HEK293 (cell line): ENCODE data around the gene RSPO1.

ENCODE experiments used
- CTCF ChIA-PET: fragments of 350-600 bp; formaldehyde crosslinking; extraction: SDS; loops from one replicate; lab custom pipeline; 2021; ENCODE audit warnings: antibody characterized with exemption; lab: Yijun Ruan, JAX
- POLR2A ChIA-PET: fragments of 300-600 bp; formaldehyde crosslinking; extraction: SDS; loops from one replicate; lab custom pipeline; 2020; ENCODE audit warnings: antibody characterized with exemption, inconsistent platforms; lab: Yijun Ruan, JAX
- H3K27ac ChIP-seq: fragments of 200-500 bp; sonication (Bioruptor generic); 2 replicates; pipeline ENCODE4 v1.5.1; 2014; ENCODE audit warnings: low read depth, low read length, control low read depth, inconsistent platforms; ENCODE audit errors: extremely low read depth
- H3K36me3 ChIP-seq, 2 experiments: fragments of 200-500 bp in 1 of 2; sonication (Bioruptor generic) in 1 of 2; 1 replicate in 1 of 2; 2 replicates in 1 of 2; pipeline ENCODE4 v1.5.1; 2014 to 2017; ENCODE audit warnings: inconsistent platforms in 2 of 2, low read length in 2 of 2; ENCODE audit not compliant: control insufficient read depth in 2 of 2, insufficient read depth in 1 of 2
- H3K4me1 ChIP-seq: fragments of 200-500 bp; sonication (Bioruptor generic); 2 replicates; pipeline ENCODE4 v1.5.1; 2014; ENCODE audit warnings: mild to moderate bottlenecking, low read length, inconsistent platforms; ENCODE audit not compliant: control insufficient read depth, insufficient read depth
- H3K4me3 ChIP-seq: 2 replicates; pipeline ENCODE4 v1.5.1; 2011; ENCODE audit warnings: low read depth, mild to moderate bottlenecking, control low read depth, low read length, moderate library complexity
- H3K9me3 ChIP-seq: fragments of 200-500 bp; sonication (Bioruptor generic); 2 replicates; pipeline ENCODE4 v1.5.1; 2014; ENCODE audit warnings: low read depth, low read length, inconsistent platforms; ENCODE audit not compliant: control insufficient read depth, insufficient read depth
- CTCF ChIP-seq: fragments of 450-650 bp; formaldehyde crosslinking; IDR thresholded peaks from 2 replicates; pipeline ENCODE4 v1.5.1; 2016; ENCODE audit warnings: missing biosample characterization, missing genetic modification characterization
- GFI1B ChIP-seq: fragments of 450-650 bp; formaldehyde crosslinking; IDR thresholded peaks from 2 replicates; pipeline ENCODE4 v1.5.1; 2016; ENCODE audit warnings: missing biosample characterization, missing genetic modification characterization
- GLI4 ChIP-seq: fragments of 450-650 bp; formaldehyde crosslinking; IDR thresholded peaks from 2 replicates; pipeline ENCODE4 v1.5.1; 2016; ENCODE audit warnings: missing biosample characterization, missing genetic modification characterization
- IKZF3 ChIP-seq: fragments of 450-650 bp; IDR thresholded peaks from 2 replicates; pipeline ENCODE4 v1.5.0; 2018; ENCODE audit warnings: missing biosample characterization, mild to moderate bottlenecking, missing genetic modification characterization, moderate library complexity
- KLF1 ChIP-seq: fragments of 450-650 bp; formaldehyde crosslinking; IDR thresholded peaks from 2 replicates; pipeline ENCODE4 v1.5.1; 2016; ENCODE audit warnings: missing biosample characterization, missing genetic modification characterization
- KLF10 ChIP-seq: fragments of 450-650 bp; IDR thresholded peaks from 2 replicates; pipeline ENCODE4 v1.5.1; 2018; ENCODE audit warnings: missing biosample characterization, mild to moderate bottlenecking, missing genetic modification characterization
- SCRT1 ChIP-seq: fragments of 450-650 bp; formaldehyde crosslinking; IDR thresholded peaks from 2 replicates; pipeline ENCODE4 v1.5.1; 2016; ENCODE audit warnings: missing biosample characterization, missing genetic modification characterization, borderline replicate concordance
- ZBTB21 ChIP-seq: fragments of 450-650 bp; formaldehyde crosslinking; IDR thresholded peaks from 2 replicates; pipeline ENCODE4 v1.5.1; 2017; ENCODE audit warnings: missing biosample characterization, missing genetic modification characterization
- ZFP37 ChIP-seq: fragments of 450-650 bp; formaldehyde crosslinking; IDR thresholded peaks from 2 replicates; pipeline ENCODE4 v1.5.1; 2016; ENCODE audit warnings: missing biosample characterization, missing genetic modification characterization
- ZNF133 ChIP-seq: fragments of 450-650 bp; formaldehyde crosslinking; IDR thresholded peaks from 2 replicates; pipeline ENCODE4 v1.5.1; 2016; ENCODE audit warnings: missing biosample characterization, missing genetic modification characterization
- ZNF140 ChIP-seq: fragments of 450-650 bp; formaldehyde crosslinking; IDR thresholded peaks from 2 replicates; pipeline ENCODE4 v1.5.1; 2016; ENCODE audit warnings: missing biosample characterization, missing genetic modification characterization
- ZNF146 ChIP-seq: fragments of 450-650 bp; formaldehyde crosslinking; IDR thresholded peaks from 2 replicates; pipeline ENCODE4 v1.5.1; 2016; ENCODE audit warnings: missing biosample characterization, missing genetic modification characterization
- ZNF473 ChIP-seq: fragments of 450-650 bp; formaldehyde crosslinking; IDR thresholded peaks from 2 replicates; pipeline ENCODE4 v1.5.1; 2017; ENCODE audit warnings: missing biosample characterization, missing genetic modification characterization
- ZNF514 ChIP-seq: fragments of 450-650 bp; formaldehyde crosslinking; IDR thresholded peaks from 2 replicates; pipeline ENCODE4 v1.5.1; 2016; ENCODE audit warnings: missing biosample characterization, missing genetic modification characterization
- ZNF600 ChIP-seq: fragments of 450-650 bp; formaldehyde crosslinking; IDR thresholded peaks from 2 replicates; pipeline ENCODE4 v1.5.1; 2016; ENCODE audit warnings: missing biosample characterization, missing genetic modification characterization
- ZXDB ChIP-seq: fragments of 450-650 bp; formaldehyde crosslinking; IDR thresholded peaks from 2 replicates; pipeline ENCODE4 v1.5.1; 2016; ENCODE audit warnings: missing biosample characterization, missing genetic modification characterization
- TF ChIP-seq, protein P1 (sequence below): fragments of 450-650 bp; formaldehyde crosslinking; IDR thresholded peaks from 2 replicates; pipeline ENCODE4 v1.5.1; 2016; ENCODE audit warnings: missing biosample characterization, missing genetic modification characterization
- TF ChIP-seq, protein P2 (sequence below): fragments of 450-650 bp; formaldehyde crosslinking; IDR thresholded peaks from 2 replicates; pipeline ENCODE4 v1.5.1; 2017; ENCODE audit warnings: missing biosample characterization, missing genetic modification characterization

Gene RSPO1

DNA sequence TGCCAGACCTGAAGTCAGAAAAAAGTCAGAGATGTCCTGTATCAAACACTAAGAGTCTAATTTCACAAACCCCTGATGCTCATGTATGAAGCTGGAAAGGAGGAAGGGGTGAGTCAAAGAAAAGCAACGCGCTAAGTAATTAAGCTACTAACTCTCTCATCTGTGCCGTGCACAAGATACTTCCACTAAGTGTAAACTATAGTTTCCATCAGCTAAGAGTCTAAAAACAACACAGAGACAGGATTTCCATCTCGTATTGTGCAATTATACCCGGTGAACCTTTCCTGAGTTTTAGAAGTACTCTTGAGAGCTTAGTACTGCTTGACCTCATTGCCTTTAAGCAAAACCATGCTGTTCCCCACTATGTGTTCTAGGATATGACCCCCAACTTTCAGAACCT is 59.0 kb downstream of the RSPO1 start:
- H3K9me3 ChIP-seq = no peaks in the 10 kb centered on the region
- peaks cover 41 to 94% of the 10 kb centered on the region in 2 experiments for H3K36me3 ChIP-seq
- ChIA-PET POLR2A (no interaction called here), CTCF (interaction anchor here (0.5 to 1.0 kb wide), 2 partner anchors 28 to 68 kb away, joined by 3 to 6 read pairs; no protein-coding TSS in a partner anchor)
- no peak overlapping the region for H3K27ac ChIP-seq
- no peaks in the 10 kb centered on the region for H3K4me1 ChIP-seq
- TF ChIP-seq CTCF (tag by site-specific recombination) (no peak), KLF1 (no peak), GLI4 (tag by site-specific recombination) (no peak), ZXDB (tag by site-specific recombination) (no peak), GFI1B (tag by site-specific recombination) (no peak), ZNF146 (tag by site-specific recombination) (no peak), SCRT1 (tag by site-specific recombination) (no peak), ZNF514 (tag by site-specific recombination) (no peak), ZBTB21 (tag by site-specific recombination) (no peak), IKZF3 (tag by site-specific recombination) (no peak), KLF10 (tag by site-specific recombination) (no peak), ZNF473 (no peak), ZNF133 (tag by site-specific recombination) (no peak), ZFP37 (no peak)
- TF ChIP-seq, protein P1, sequence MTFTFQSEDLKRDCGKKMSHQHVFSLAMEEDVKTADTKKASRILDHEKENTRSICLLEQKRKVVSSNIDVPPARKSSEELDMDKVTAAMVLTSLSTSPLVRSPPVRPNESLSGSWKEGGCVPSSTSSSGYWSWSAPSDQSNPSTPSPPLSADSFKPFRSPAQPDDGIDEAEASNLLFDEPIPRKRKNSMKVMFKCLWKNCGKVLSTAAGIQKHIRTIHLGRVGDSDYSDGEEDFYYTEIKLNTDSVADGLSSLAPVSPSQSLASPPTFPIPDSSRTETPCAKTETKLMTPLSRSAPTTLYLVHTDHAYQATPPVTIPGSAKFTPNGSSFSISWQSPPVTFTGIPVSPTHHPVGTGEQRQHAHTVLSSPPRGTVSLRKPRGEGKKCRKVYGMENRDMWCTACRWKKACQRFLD (tag by site-specific recombination) = no peak
- TF ChIP-seq, protein P2, sequence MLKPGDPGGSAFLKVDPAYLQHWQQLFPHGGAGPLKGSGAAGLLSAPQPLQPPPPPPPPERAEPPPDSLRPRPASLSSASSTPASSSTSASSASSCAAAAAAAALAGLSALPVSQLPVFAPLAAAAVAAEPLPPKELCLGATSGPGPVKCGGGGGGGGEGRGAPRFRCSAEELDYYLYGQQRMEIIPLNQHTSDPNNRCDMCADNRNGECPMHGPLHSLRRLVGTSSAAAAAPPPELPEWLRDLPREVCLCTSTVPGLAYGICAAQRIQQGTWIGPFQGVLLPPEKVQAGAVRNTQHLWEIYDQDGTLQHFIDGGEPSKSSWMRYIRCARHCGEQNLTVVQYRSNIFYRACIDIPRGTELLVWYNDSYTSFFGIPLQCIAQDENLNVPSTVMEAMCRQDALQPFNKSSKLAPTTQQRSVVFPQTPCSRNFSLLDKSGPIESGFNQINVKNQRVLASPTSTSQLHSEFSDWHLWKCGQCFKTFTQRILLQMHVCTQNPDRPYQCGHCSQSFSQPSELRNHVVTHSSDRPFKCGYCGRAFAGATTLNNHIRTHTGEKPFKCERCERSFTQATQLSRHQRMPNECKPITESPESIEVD = no peak
- no peak overlapping the region for H3K4me3 ChIP-seq

DNA sequence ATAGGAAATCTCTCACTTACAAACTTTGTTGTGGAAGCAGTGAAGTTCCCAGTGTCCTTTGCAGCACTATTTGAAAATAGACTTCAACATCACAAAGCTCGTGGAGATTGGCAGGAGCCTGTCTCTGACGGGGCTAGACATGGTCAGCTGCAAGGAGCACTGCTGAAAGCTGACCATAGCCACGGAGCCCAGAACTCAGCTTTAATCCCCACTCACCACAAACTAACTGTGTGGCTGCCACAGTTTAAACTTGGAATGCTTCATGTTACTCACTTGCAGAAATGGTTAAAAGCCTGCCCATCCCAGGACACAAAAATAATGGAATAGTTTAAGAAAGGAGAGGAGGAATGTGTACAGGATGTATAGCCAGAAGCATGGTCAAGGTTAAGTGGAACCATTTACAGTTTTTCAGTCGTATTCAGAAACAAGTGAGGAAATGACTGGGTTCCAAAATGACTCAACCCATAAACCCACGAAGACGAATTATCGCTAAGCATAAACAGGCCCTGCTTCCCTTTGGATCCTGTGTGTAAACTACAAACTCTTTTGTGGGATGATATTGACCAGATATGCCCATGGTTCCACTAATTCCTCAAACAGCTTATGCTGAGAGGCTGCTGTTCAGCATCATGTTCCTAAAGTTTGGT is 59.7 kb downstream of the RSPO1 start:
- TF ChIP-seq ZNF140 = no peak
- no peak for TF ChIP-seq ZNF600 (tag by site-specific recombination)
- H3K4me3 ChIP-seq = no peak overlapping the region
- no peaks in the 10 kb centered on the region for H3K9me3 ChIP-seq
- ChIA-PET POLR2A (no interaction called here), CTCF (interaction anchor here (0.5 to 1.1 kb wide), 2 partner anchors 10 to 69 kb away, joined by 3 read pairs; no protein-coding TSS in a partner anchor)
- H3K4me1 ChIP-seq = no peaks in the 10 kb centered on the region
- H3K36me3 ChIP-seq = peaks cover 41 to 94% of the 10 kb centered on the region in 2 experiments
- no peak overlapping the region for H3K27ac ChIP-seq
